GM23338 (cell line): Measurements from ENCODE around the gene TBCD. TPM values are rescaled to one million over a fixed set of nuclear protein-coding genes. Genes with fewer than 3 reads are reported as not detected.
A peak's percentile ranks its signal among the peaks of the same experiment; 100 is the strongest.

Experiments
- ATAC-seq: fragments of 200-7000 bp; cut with Tn5 transposase; 3 replicates; pipeline ENCODE4 v1.9.1; 2020
- DNase-seq: peaks from one replicate; pipeline ENCODE4 v3.0.0-alpha.2; 2015; ENCODE audit warnings: low spot score
- H2AFZ ChIP-seq: fragments of 200-600 bp; sonication (generic); 2 replicates; pipeline ENCODE4 v1.8.0; 2016; ENCODE audit warnings: antibody characterized with exemption, mild to moderate bottlenecking, moderate library complexity
- H3F3A ChIP-seq: fragments of 200-600 bp; sonication (generic); replicated peaks from 2 replicates; pipeline ENCODE4 v1.8.0; 2017; ENCODE audit warnings: antibody characterized with exemption, mixed run types, low read depth
- H3K27ac ChIP-seq: fragments of 200-600 bp; sonication (generic); 2 replicates; pipeline ENCODE4 v1.6.1; 2016; ENCODE audit warnings: low read depth
- H3K27me3 ChIP-seq: fragments of 200-600 bp; sonication (generic); 2 replicates; pipeline ENCODE4 v1.8.0; 2016; ENCODE audit warnings: mild to moderate bottlenecking, mixed run types, moderate library complexity; ENCODE audit not compliant: insufficient read depth
- H3K36me3 ChIP-seq: fragments of 200-600 bp; sonication (generic); 2 replicates; pipeline ENCODE4 v1.8.0; 2016; ENCODE audit warnings: mild to moderate bottlenecking; ENCODE audit not compliant: insufficient read depth
- H3K4me1 ChIP-seq: fragments of 200-600 bp; sonication (generic); 2 replicates; pipeline ENCODE4 v1.8.0; 2016; ENCODE audit warnings: mild to moderate bottlenecking, moderate library complexity; ENCODE audit not compliant: insufficient read depth
- H3K4me2 ChIP-seq: fragments of 200-600 bp; sonication (generic); 2 replicates; pipeline ENCODE4 v1.7.1; 2017; ENCODE audit warnings: mixed run types
- H3K4me3 ChIP-seq: fragments of 200-600 bp; sonication (generic); 2 replicates; pipeline ENCODE4 v1.6.1; 2016; ENCODE audit warnings: mixed run types
- H3K79me2 ChIP-seq: fragments of 200-600 bp; sonication (generic); replicated peaks from 2 replicates; pipeline ENCODE4 v1.8.0; 2017; ENCODE audit warnings: mild to moderate bottlenecking; ENCODE audit not compliant: insufficient read depth
- H3K9me2 ChIP-seq: fragments of 200-600 bp; sonication (generic); 2 replicates; pipeline ENCODE4 v1.8.0; 2017; ENCODE audit not compliant: insufficient read depth
- H4K20me1 ChIP-seq: fragments of 200-600 bp; sonication (generic); replicated peaks from 2 replicates; pipeline ENCODE4 v1.8.0; 2017; ENCODE audit warnings: mild to moderate bottlenecking; ENCODE audit not compliant: insufficient read depth
- H3K27ac Mint-ChIP-seq: 2 replicates; pipeline ENCODE4 v1.8.0; 2020; ENCODE audit warnings: inconsistent platforms, mild to moderate bottlenecking, moderate library complexity, mixed read lengths
- H3K27me3 Mint-ChIP-seq: 3 replicates; pipeline ENCODE4 v1.8.0; 2022; ENCODE audit warnings: low read depth, mild to moderate bottlenecking, moderate library complexity, mixed read lengths, inconsistent platforms; ENCODE audit not compliant: insufficient read depth, poor library complexity
- H3K36me3 Mint-ChIP-seq: 3 replicates; pipeline ENCODE4 v1.8.0; 2021; ENCODE audit warnings: low read depth, mild to moderate bottlenecking, inconsistent platforms, moderate library complexity, mixed read lengths
- H3K4me1 Mint-ChIP-seq: 3 replicates; pipeline ENCODE4 v1.8.0; 2020; ENCODE audit warnings: mild to moderate bottlenecking, inconsistent platforms, mixed read lengths
- H3K4me3 Mint-ChIP-seq: 3 replicates; pipeline ENCODE4 v1.8.0; 2021; ENCODE audit warnings: moderate library complexity, mild to moderate bottlenecking, inconsistent platforms, mixed read lengths
- H3K9me3 Mint-ChIP-seq: 3 replicates; pipeline ENCODE4 v1.8.0; 2020; ENCODE audit warnings: moderate library complexity, mild to moderate bottlenecking, inconsistent platforms, mixed read lengths
- CREB1 ChIP-seq: fragments of 250-450 bp; sonication (Bioruptor Pico); IDR thresholded peaks from 2 replicates; pipeline ENCODE4 v1.5.0; 2020; ENCODE audit warnings: low read depth, mild to moderate bottlenecking, moderate library complexity
- JUNB ChIP-seq: IDR thresholded peaks from one replicate; pipeline ENCODE4 v1.6.1; 2016; ENCODE audit warnings: antibody characterized with exemption; ENCODE audit not compliant: unreplicated experiment
- NANOG ChIP-seq: IDR thresholded peaks from 2 replicates; pipeline ENCODE4 v1.6.1; 2016; ENCODE audit warnings: antibody characterized with exemption, borderline replicate concordance
- STAT1 ChIP-seq: IDR thresholded peaks from one replicate; pipeline ENCODE4 v1.6.1; 2016; ENCODE audit warnings: antibody characterized with exemption; ENCODE audit not compliant: unreplicated experiment
- ZNF114 ChIP-seq: fragments of 250-450 bp; sonication (Bioruptor Pico); IDR thresholded peaks from 2 replicates; pipeline ENCODE4 v1.5.0; 2020; ENCODE audit warnings: mild to moderate bottlenecking, moderate library complexity
- ZNF331 ChIP-seq: fragments of 250-450 bp; sonication (Bioruptor Pico); IDR thresholded peaks from 2 replicates; pipeline ENCODE4 v1.5.0; 2020; ENCODE audit warnings: low read depth, mild to moderate bottlenecking, moderate library complexity
- ZNF462 ChIP-seq: fragments of 250-450 bp; sonication (Bioruptor Pico); IDR thresholded peaks from 2 replicates; pipeline ENCODE4 v1.5.0; 2020; ENCODE audit warnings: mild to moderate bottlenecking, moderate library complexity
- polyA plus RNA-seq: library from polyadenylated mRNA; unstranded; fragments of >200 nt; fragmentation: Nextera tagmentation; extraction: Ambion mirVana; gene quantifications from 2 replicates; pipeline ENCODE4 v1.2.1, GENCODE V29; 2016
- total RNA-seq: library from RNA; depleted of rRNA; stranded (reverse); fragments of >200 nt; shearing (Covaris generic); gene quantifications from 2 replicates; pipeline ENCODE4 v1.2.3, GENCODE V29; 2014
- TF ChIP-seq, protein P1 (sequence below), 2 experiments: fragments of 200-600 bp in 1 of 2; sonication (generic) in 1 of 2; conservative IDR thresholded peaks; 2 replicates each; pipeline versions ENCODE4 v1.5.1 to v1.6.1; 2016 to 2017; ENCODE audit warnings: antibody characterized with exemption in 2 of 2, low read depth in 2 of 2, mild to moderate bottlenecking in 2 of 2, moderate library complexity in 1 of 2

Gene TBCD
- total and polyA plus RNA-seq, 2 experiments from 2014 or later, result 75.0 to 116 TPM

GRCh38 chr17:82871056-82871775 lies 119.4 kb downstream of the TBCD start:
- Mint-ChIP-seq H3K4me3 (no peak overlapping the region), H3K4me1 (peaks cover 25% of the 10 kb centered on the region), H3K27ac (no peak overlapping the region), H3K9me3 (no peaks in the 10 kb centered on the region; the same call in 2 of the 3 replicates), H3K36me3 (peaks cover 24% of the 10 kb centered on the region), H3K27me3 (peaks cover 16% of the 10 kb centered on the region)
- ATAC-seq, result peak; percentile 62
- H3K36me3 ChIP-seq, result no peaks in the 10 kb centered on the region; the same call in 1 of the 2 replicates
- no peak overlapping the region for H3K4me3 ChIP-seq
- H3F3A ChIP-seq, result no peaks in the 10 kb centered on the region
- H3K4me2 ChIP-seq, result no peak overlapping the region
- no peak for TF ChIP-seq ZNF114 (CRISPR knock-in tag)
- TF ChIP-seq, protein P1, sequence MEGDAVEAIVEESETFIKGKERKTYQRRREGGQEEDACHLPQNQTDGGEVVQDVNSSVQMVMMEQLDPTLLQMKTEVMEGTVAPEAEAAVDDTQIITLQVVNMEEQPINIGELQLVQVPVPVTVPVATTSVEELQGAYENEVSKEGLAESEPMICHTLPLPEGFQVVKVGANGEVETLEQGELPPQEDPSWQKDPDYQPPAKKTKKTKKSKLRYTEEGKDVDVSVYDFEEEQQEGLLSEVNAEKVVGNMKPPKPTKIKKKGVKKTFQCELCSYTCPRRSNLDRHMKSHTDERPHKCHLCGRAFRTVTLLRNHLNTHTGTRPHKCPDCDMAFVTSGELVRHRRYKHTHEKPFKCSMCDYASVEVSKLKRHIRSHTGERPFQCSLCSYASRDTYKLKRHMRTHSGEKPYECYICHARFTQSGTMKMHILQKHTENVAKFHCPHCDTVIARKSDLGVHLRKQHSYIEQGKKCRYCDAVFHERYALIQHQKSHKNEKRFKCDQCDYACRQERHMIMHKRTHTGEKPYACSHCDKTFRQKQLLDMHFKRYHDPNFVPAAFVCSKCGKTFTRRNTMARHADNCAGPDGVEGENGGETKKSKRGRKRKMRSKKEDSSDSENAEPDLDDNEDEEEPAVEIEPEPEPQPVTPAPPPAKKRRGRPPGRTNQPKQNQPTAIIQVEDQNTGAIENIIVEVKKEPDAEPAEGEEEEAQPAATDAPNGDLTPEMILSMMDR (conservative IDR thresholded peaks at IDR 0.05; ENCODE audit: low read depth in 2 of 2), result peak; percentile 2 to 29; a peak in 1 of 4 replicates
- H3K27ac ChIP-seq, result no peak overlapping the region
- 0 out of 2 replicates have a peak, but pooled peaks cover 3% of the 10 kb centered on the region for H4K20me1 ChIP-seq
- no peaks in the 10 kb centered on the region for H3K4me1 ChIP-seq
- no peak overlapping the region for H2AFZ ChIP-seq
- H3K27me3 ChIP-seq, result no peaks in the 10 kb centered on the region
- DNase-seq, result peak; percentile 45
- peaks cover 48% of the 10 kb centered on the region for H3K79me2 ChIP-seq
- no peaks in the 10 kb centered on the region for H3K9me2 ChIP-seq

GRCh38 chr17:82871776-82872561 lies 120.1 kb downstream of the TBCD start:
- no peaks in the 10 kb centered on the region for H3F3A ChIP-seq
- Mint-ChIP-seq H3K27ac (no peak overlapping the region), H3K9me3 (no peaks in the 10 kb centered on the region; the same call in 2 of the 3 replicates), H3K27me3 (peaks cover 16% of the 10 kb centered on the region), H3K4me1 (peaks cover 31% of the 10 kb centered on the region), H3K4me3 (no peak overlapping the region), H3K36me3 (peaks cover 24% of the 10 kb centered on the region)
- no peak overlapping the region for H3K4me2 ChIP-seq
- no peaks in the 10 kb centered on the region for H3K9me2 ChIP-seq
- H3K27me3 ChIP-seq, result no peaks in the 10 kb centered on the region
- DNase-seq (no peak), ATAC-seq (no peak)
- no peaks in the 10 kb centered on the region; the same call in 1 of the 2 replicates for H3K36me3 ChIP-seq
- H3K27ac ChIP-seq, result no peak overlapping the region
- peaks cover 49% of the 10 kb centered on the region for H3K79me2 ChIP-seq
- H3K4me3 ChIP-seq, result no peak overlapping the region
- 0 out of 2 replicates have a peak, but pooled peaks cover 3% of the 10 kb centered on the region for H4K20me1 ChIP-seq
- H3K4me1 ChIP-seq, result no peaks in the 10 kb centered on the region
- no peak overlapping the region for H2AFZ ChIP-seq
- TF ChIP-seq ZNF114 (CRISPR knock-in tag) (no peak), STAT1 (no peak), ZNF462 (no peak), NANOG (no peak), JUNB (no peak), ZNF331 (CRISPR knock-in tag) (no peak), CREB1 (CRISPR knock-in tag) (no peak)
